GM10266 (cell line): ENCODE measurements around the gene CD9.

Source experiments
- DNase-seq: peaks from one replicate; pipeline ENCODE4 v3.0.0; 2012; ENCODE audit errors: extremely low spot score
- CTCF ChIP-seq: IDR thresholded peaks from 2 replicates; pipeline ENCODE4 v1.5.1; 2012; ENCODE audit warnings: mild to moderate bottlenecking, low read depth; ENCODE audit not compliant: control insufficient read depth, insufficient read depth; ENCODE audit errors: missing control alignments

The CD9 gene

DNA sequence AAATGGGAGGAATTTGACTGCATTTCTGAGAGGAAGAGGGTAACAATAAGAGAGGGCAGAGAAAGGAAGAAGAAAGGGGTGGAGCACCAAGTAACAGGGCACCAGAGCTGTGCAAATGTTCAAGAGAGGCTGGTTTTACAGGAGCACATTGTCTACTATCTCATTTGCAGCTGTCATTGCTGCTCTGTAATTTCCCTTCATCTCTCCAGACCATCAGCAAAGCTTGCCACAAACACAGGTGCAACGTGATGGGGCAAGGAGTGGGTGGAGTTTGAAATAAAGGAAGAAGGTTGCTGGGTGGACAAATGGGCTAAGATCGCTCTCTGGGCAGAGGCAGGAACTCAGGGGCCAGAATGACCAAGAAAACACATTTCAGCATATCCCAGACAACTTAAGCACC lies 62.4 kb downstream of the CD9 start:
- no peak for TF ChIP-seq CTCF
- DNase-seq = no peak

- no peak for DNase-seq
- TF ChIP-seq CTCF = no peak
These were observed 63.7 kb downstream of the CD9 start for GRCh38 chr12:6263931-6264330.

DNA sequence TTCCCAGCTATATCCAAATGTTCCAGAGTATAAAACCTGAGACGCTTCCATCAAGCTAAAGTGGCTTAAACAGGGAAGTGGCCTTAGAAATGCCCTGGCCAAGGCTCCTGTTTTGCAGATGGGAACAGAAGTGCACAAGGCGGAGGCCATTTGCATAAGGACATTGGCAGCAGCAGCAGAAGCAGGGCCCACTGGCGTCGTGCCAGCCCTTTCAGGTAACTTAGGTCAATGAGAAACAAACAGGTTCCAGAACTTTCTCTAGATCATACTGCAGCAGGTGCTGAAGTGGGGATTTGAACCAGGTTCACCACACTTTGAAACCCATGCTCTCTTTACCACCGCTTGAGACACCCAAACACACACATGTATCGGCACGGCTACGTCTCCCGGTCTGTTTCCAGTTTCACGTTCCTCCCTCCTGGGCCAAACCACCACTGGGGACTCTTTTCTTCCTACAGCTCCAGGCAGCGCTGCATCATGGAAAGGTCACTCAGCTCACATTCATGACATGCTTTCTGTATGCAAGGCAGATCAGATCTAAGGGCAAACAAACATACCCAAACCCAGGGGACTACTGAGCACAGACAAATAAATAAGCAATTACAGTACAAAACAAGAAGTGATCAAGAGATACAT lies 64.3 kb downstream of the CD9 start:
- DNase-seq = no peak
- no peak for TF ChIP-seq CTCF

DNA sequence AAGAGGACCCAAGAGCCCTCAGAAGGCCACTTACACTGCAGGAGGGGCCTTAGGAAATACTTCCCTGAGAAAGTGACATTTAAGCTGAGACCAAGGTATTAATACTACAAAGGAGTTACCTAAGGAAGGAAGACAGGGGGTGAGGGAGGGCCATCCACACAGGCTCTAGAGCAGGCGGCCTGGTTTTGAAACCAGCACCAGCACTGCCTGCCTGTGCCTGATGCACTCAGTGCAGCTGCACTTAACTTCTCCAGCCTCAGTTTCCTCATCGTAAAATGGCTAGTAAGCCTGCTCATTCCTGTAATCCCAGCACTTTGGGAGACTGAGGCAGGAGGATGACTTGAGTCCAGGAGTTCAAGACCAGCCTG lies 64.8 kb downstream of the CD9 start:
- no peak for DNase-seq
- no peak for TF ChIP-seq CTCF

DNA sequence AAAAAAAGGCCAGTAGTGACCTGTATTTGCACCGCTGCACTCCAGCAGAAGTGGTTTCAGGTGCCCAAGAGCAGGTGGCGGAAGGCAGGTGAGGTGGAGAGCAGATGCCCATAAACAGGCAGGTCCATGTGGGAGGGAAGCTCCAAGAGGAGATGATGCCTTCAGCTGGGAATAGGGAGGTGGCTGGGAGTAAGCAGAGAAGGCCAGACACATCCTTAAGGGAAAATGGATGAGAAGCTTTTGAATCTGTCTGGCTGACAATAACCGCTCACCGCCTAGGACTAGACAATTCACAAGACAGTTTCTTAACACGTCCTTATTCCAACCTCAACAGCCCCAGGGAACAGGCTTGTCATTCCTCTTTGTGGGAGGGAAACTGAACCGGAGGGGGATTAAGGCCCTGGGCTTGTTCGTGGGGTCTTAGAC lies 66.4 kb downstream of the CD9 start:
- DNase-seq = no peak
- TF ChIP-seq CTCF = no peak

DNA sequence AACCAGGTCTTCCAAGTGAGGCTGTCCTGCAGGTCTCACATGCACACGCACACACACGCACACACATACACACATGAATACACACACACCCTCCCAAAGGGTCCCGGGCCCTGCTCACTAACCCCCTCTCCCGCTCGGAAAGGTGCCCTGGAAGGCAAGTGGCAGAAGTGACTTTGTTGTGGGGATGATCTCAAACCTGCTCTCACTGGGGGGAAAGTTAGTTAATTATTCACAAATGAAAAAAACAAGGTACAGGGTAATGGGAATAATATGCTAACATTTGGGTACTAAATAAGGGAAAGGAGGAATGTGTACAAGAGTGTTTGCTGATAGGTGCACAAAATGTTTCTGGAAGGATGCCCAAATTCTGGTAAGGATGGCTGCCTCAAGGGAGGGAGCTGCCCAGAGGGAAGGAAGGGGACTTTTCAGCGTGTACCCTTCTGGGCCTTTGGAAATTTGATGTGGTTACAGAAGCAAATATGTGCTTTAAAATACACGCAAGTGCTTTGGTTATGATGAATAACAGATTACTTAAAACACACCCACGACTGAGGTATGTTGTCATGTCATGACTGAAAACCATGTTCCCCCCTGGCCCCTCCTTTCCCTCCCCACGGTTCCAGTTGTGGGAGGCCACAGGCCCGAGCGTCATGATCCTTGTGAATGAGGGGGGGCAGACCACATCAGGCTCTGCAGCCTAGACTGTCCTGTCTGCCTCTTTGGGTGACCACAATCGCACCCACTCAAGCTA lies 66.9 kb downstream of the CD9 start:
- no peak for TF ChIP-seq CTCF
- DNase-seq = peak; percentile 42

DNA sequence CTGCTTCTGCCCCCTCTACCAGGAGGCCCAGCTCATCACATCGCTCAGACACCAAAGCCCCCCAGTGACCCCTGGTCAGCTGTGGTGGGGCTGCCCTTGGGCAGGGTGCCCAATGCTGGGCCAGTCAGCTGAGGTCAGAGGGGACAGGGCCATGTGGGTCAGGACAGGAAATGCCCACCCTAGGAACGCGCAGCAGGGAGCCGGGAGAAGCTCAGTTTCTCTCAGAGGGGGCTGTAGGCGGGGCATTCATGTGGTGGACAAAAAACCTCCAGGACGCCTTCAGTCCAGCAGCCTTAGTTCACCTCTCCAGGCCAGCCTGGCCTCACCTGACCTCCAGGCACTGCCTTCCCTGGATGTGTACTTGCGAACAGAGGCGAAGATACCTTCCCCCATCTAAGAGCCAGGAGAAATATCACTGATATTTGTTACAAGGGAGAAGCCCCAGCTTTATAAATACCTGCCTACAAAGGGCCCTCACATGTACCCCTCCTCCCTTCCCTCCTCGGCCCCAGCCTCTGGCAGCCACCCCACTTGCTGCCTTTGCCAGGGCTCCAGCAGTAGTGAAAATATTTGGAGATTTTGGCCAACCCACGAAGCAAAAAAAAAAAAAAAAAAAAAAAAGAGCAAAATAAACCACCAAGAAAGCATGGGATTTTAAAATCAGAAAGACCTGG lies 68.4 kb downstream of the CD9 start:
- DNase-seq = no peak
- no peak for TF ChIP-seq CTCF
